OCI-M2 (cell line): ENCODE results near the gene HS2ST1.
"Not testable (repeated sequence)": the region's sequence is repeated elsewhere in the genome, so short reads cannot be mapped to it uniquely, and the experiment has no call there.

Source experiments
- DNase-seq: peaks from one replicate; lab custom pipeline; 2025; ENCODE audit not compliant: unreplicated experiment; lab: John Stamatoyannopoulos, UW

Gene HS2ST1

GRCh38 chr1:87004857-87005256 is 90.4 kb downstream of the HS2ST1 start:
- no peak for DNase-seq

GRCh38 chr1:87007323-87007722 is 92.9 kb downstream of the HS2ST1 start:
- no peak for DNase-seq

- DNase-seq = not testable (repeated sequence)
Observed at GRCh38 chr1:87013385-87013784, 99.0 kb downstream of the HS2ST1 start.

GRCh38 chr1:87017998-87018672 is 103.7 kb downstream of the HS2ST1 start:
- DNase-seq = no peak

- DNase-seq = no peak
Observed at GRCh38 chr1:87023326-87023725, 108.9 kb downstream of the HS2ST1 start.

GRCh38 chr1:87024936-87025540 is 110.6 kb downstream of the HS2ST1 start:
- DNase-seq = no peak

- DNase-seq = not testable (repeated sequence)
Observed at GRCh38 chr1:87027561-87027960, 113.1 kb downstream of the HS2ST1 start.

- no peak for DNase-seq
Observed at GRCh38 chr1:87028576-87028975, 114.1 kb downstream of the HS2ST1 start.

GRCh38 chr1:87030740-87031690 is 116.6 kb downstream of the HS2ST1 start:
- DNase-seq = no peak

- DNase-seq = no peak
Observed at GRCh38 chr1:87034351-87034750, 119.9 kb downstream of the HS2ST1 start.

- DNase-seq = no peak
Observed at GRCh38 chr1:87039096-87039495, 124.7 kb downstream of the HS2ST1 start.

- no peak for DNase-seq
Observed at GRCh38 chr1:87042111-87042811, 127.8 kb downstream of the HS2ST1 start.

GRCh38 chr1:87044424-87044823 is 130.0 kb downstream of the HS2ST1 start:
- DNase-seq = no peak

GRCh38 chr1:87044840-87045239 is 130.4 kb downstream of the HS2ST1 start:
- DNase-seq = no peak

- DNase-seq = no peak
Observed at GRCh38 chr1:87045761-87046304, 131.4 kb downstream of the HS2ST1 start.

GRCh38 chr1:87046951-87047350 is 132.5 kb downstream of the HS2ST1 start:
- DNase-seq = no peak

GRCh38 chr1:87048237-87048636 is 133.8 kb downstream of the HS2ST1 start:
- DNase-seq = no peak

GRCh38 chr1:87051965-87052364 is 137.5 kb downstream of the HS2ST1 start:
- no peak for DNase-seq

- DNase-seq = no peak
Observed at GRCh38 chr1:87052400-87052799, 138.0 kb downstream of the HS2ST1 start.

GRCh38 chr1:87052961-87053360 is 138.5 kb downstream of the HS2ST1 start:
- no peak for DNase-seq

GRCh38 chr1:87053446-87053845 is 139.0 kb downstream of the HS2ST1 start:
- DNase-seq = no peak
